Measurements from ENCODE around the gene NME5. TPM values are rescaled to one million over a fixed set of nuclear protein-coding genes. Genes with fewer than 3 reads are reported as not detected.

NME5 gene
- total RNA-seq, 1 donor: 6.5 TPM

DNA sequence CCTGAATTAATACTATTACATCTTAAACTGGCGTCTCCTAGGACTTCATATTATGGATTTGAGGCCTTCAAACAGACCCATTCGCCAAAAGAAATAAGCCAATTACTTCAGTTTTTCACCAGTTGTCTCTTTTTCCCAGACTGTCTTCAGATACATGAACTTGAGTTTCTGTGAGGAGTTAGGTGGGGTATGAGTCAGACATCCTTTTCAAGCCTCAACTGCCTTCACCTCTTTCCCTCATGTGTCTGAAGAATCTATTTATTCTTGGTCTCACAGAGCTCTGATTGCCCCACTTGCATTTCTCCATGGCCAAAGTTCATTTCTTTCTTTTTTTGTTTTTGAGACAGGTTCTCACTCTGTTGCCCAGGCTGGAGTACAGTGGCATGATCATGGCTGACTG, 42.9 kb downstream of the NME5 start:
- no peaks in the 10 kb centered on the region for H4K20me1 ChIP-seq (ENCODE audit: insufficient read depth, low read length)
- TF ChIP-seq, protein P1, sequence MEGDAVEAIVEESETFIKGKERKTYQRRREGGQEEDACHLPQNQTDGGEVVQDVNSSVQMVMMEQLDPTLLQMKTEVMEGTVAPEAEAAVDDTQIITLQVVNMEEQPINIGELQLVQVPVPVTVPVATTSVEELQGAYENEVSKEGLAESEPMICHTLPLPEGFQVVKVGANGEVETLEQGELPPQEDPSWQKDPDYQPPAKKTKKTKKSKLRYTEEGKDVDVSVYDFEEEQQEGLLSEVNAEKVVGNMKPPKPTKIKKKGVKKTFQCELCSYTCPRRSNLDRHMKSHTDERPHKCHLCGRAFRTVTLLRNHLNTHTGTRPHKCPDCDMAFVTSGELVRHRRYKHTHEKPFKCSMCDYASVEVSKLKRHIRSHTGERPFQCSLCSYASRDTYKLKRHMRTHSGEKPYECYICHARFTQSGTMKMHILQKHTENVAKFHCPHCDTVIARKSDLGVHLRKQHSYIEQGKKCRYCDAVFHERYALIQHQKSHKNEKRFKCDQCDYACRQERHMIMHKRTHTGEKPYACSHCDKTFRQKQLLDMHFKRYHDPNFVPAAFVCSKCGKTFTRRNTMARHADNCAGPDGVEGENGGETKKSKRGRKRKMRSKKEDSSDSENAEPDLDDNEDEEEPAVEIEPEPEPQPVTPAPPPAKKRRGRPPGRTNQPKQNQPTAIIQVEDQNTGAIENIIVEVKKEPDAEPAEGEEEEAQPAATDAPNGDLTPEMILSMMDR (IDR thresholded peaks at IDR 0.05; ENCODE audit: extremely low read depth, low read depth, low read length): no peak
- DNase-seq (ENCODE audit: insufficient read length, low spot score, missing footprints): no peak
- no peaks in the 10 kb centered on the region for H3K36me3 ChIP-seq (ENCODE audit: insufficient read depth, low read length)
- no peak overlapping the region for H3K4me3 ChIP-seq (ENCODE audit: insufficient read depth, low read length)
- no peak overlapping the region for H3K27ac ChIP-seq (ENCODE audit: low read depth, low read length)
- no peak overlapping the region for H2AFZ ChIP-seq (ENCODE audit: low read length)
- H3K79me2 ChIP-seq (ENCODE audit: insufficient read depth, low read length): no peaks in the 10 kb centered on the region
- no peak overlapping the region for H3K4me2 ChIP-seq (ENCODE audit: insufficient read depth, low read length)
- H3K4me1 ChIP-seq (ENCODE audit: insufficient read depth, low read length): no peaks in the 10 kb centered on the region
- no peaks in the 10 kb centered on the region for H3K9me3 ChIP-seq (ENCODE audit: low read depth, low read length)
- peaks cover 40% of the 10 kb centered on the region for H3K27me3 ChIP-seq (ENCODE audit: insufficient read depth, low read length)

DNA sequence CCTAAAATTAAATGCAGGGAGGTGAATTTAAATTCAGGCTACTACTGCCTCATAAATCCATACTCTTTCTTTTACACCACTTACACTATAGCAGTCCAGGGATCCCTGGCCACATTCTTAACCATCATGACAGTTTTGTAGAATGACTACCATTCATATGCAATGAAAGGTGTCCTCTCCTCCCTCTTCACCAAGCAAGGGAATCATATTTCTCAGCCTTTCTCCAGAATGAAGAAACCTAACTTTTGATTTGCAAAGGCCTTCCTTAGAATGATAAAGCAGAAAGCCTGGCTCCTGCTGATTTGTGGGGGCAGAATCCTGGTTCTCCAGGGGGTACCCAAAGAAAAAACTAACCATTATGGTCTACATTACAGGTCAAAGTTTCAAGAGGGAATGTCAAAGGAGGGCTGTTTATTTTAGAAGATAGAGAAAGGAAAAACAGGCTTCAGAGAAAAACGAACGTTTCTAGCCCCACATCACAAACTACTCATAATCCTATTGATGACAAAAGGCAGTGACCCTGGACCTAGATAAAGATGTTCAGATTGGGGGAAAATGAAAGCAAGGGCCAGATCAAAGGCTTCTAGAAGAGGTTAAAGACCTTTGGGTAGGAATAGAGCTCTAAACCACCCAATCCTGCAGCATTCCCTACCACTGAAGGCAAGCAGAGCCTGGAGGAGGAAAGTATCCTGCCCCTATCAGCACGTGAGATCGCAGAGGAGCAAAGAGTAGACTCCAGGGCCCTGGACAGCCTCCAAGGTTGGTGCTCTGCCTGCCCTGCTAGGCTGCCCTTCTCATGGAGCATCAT, 43.9 kb downstream of the NME5 start:
- no peak overlapping the region for H3K4me2 ChIP-seq (ENCODE audit: insufficient read depth, low read length)
- H3K79me2 ChIP-seq (ENCODE audit: insufficient read depth, low read length): no peaks in the 10 kb centered on the region
- no peak for DNase-seq (ENCODE audit: insufficient read length, low spot score, missing footprints)
- no peak overlapping the region for H3K27ac ChIP-seq (ENCODE audit: low read depth, low read length)
- H2AFZ ChIP-seq (ENCODE audit: low read length): no peak overlapping the region
- H3K4me1 ChIP-seq (ENCODE audit: insufficient read depth, low read length): no peaks in the 10 kb centered on the region
- peaks cover 46% of the 10 kb centered on the region for H3K27me3 ChIP-seq (ENCODE audit: insufficient read depth, low read length)
- TF ChIP-seq, protein P1 (IDR thresholded peaks at IDR 0.05; ENCODE audit: extremely low read depth, low read depth, low read length): no peak
- H3K9me3 ChIP-seq (ENCODE audit: low read depth, low read length): no peaks in the 10 kb centered on the region
- no peaks in the 10 kb centered on the region for H4K20me1 ChIP-seq (ENCODE audit: insufficient read depth, low read length)
- H3K4me3 ChIP-seq (ENCODE audit: insufficient read depth, low read length): no peak overlapping the region
- H3K36me3 ChIP-seq (ENCODE audit: insufficient read depth, low read length): no peaks in the 10 kb centered on the region

DNA sequence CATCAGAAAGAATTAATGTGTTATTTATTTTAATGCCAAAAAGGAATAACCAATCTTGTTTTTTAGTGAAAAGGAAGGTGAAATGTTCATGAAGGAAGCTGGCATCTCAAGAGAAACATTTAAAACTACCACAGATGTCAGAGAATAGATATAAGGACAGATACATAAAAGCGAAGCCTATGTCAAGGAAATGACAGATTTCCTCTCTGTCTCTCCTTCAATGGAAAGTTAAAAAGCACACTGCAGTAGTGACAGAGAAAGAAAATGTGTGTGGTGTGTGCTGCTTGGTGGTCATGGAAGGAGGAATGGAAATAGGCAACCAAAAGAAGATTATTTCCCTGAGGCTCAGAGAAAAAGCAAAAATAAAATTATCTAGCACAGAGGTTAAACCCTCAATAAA, 46.2 kb downstream of the NME5 start:
- H3K27ac ChIP-seq (ENCODE audit: low read depth, low read length): no peak overlapping the region
- H3K9me3 ChIP-seq (ENCODE audit: low read depth, low read length): no peaks in the 10 kb centered on the region
- TF ChIP-seq, protein P1 (IDR thresholded peaks at IDR 0.05; ENCODE audit: extremely low read depth, low read depth, low read length): no peak
- no peak for DNase-seq (ENCODE audit: insufficient read length, low spot score, missing footprints)
- H3K36me3 ChIP-seq (ENCODE audit: insufficient read depth, low read length): no peaks in the 10 kb centered on the region
- H3K79me2 ChIP-seq (ENCODE audit: insufficient read depth, low read length): no peaks in the 10 kb centered on the region
- no peaks in the 10 kb centered on the region for H4K20me1 ChIP-seq (ENCODE audit: insufficient read depth, low read length)
- no peak overlapping the region for H3K4me3 ChIP-seq (ENCODE audit: insufficient read depth, low read length)
- no peak overlapping the region for H2AFZ ChIP-seq (ENCODE audit: low read length)
- H3K4me2 ChIP-seq (ENCODE audit: insufficient read depth, low read length): no peak overlapping the region
- H3K4me1 ChIP-seq (ENCODE audit: insufficient read depth, low read length): no peaks in the 10 kb centered on the region
- peaks cover 49% of the 10 kb centered on the region for H3K27me3 ChIP-seq (ENCODE audit: insufficient read depth, low read length)

DNA sequence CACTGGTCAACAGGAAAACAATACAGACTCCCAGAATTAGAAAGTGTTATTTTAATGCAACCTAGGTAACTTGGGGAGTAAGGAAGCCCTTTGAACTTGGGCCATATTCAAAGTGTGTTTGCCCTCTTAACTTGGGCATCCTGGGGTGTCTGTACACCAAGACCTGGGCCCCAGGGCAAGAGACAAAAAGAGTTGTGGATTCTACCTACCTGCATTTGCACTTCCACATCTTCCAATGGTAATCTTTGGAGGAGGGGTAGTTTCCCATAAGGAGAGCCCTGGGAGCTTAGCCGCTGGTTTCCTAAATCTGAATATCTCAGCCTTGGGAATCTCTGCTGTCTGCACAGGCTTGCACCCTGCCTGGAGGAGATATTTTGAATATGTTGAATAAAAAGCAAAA, 46.9 kb downstream of the NME5 start:
- Histone ChIP-seq H3K79me2 (ENCODE audit: insufficient read depth, low read length) (no peaks in the 10 kb centered on the region), H3K4me1 (ENCODE audit: insufficient read depth, low read length) (no peaks in the 10 kb centered on the region), H3K4me3 (ENCODE audit: insufficient read depth, low read length) (no peak overlapping the region), H3K27me3 (ENCODE audit: insufficient read depth, low read length) (peaks cover 49% of the 10 kb centered on the region), H3K27ac (ENCODE audit: low read depth, low read length) (no peak overlapping the region), H3K9me3 (ENCODE audit: low read depth, low read length) (no peaks in the 10 kb centered on the region), H3K4me2 (ENCODE audit: insufficient read depth, low read length) (no peak overlapping the region), H2AFZ (ENCODE audit: low read length) (no peak overlapping the region), H3K36me3 (ENCODE audit: insufficient read depth, low read length) (no peaks in the 10 kb centered on the region), H4K20me1 (ENCODE audit: insufficient read depth, low read length) (no peaks in the 10 kb centered on the region)
- TF ChIP-seq, protein P1 (IDR thresholded peaks at IDR 0.05; ENCODE audit: extremely low read depth, low read depth, low read length): no peak
- DNase-seq (ENCODE audit: insufficient read length, low spot score, missing footprints): no peak
